Measurements from ENCODE around the gene ACADM.
"Not testable (repeated sequence)": the region's sequence is repeated elsewhere in the genome, so short reads cannot be mapped to it uniquely, and the experiment has no call there.

ACADM gene

GRCh38 chr1:75725266-75725665, 757 bp downstream of the ACADM start:
- ATAC-seq = no peak
- no peaks in the 10 kb centered on the region for H3K9me3 Mint-ChIP-seq
- H3K36me3 Mint-ChIP-seq = peaks cover 23% of the 10 kb centered on the region
- H3K4me3 Mint-ChIP-seq = peak overlapping the region; percentile 97
- H3K27ac Mint-ChIP-seq = peak overlapping the region; percentile 99
- H3K4me1 Mint-ChIP-seq = peaks cover 39% of the 10 kb centered on the region
- no peak for DNase-seq (ENCODE audit: low spot score in 2 of 2)

- no peaks in the 10 kb centered on the region for H3K9me3 Mint-ChIP-seq
- H3K4me1 Mint-ChIP-seq = peaks cover 39% of the 10 kb centered on the region
Measured at GRCh38 chr1:75725861-75726361, 1.4 kb downstream of the ACADM start.

DNA sequence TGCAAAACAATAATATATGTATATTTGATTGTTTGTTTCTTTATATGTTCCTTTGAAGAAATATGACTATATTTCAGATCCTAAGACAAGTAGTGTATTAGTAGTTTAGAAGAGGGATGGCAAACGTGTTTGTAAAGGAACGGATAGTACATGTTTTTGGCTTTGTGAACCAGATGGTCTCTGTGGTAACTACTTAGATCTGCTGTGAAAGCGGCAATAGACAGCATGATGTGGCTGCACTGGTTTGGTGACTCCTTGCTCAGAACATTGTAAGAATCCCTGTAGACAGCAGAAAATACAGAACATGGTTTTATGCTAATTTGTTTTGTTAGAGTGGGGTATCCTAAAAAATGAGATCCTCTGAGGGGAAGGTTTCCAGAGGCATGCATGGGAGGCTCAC, 3.1 kb downstream of the ACADM start:
- H3K27ac Mint-ChIP-seq = no peak overlapping the region
- DNase-seq (ENCODE audit: low spot score in 2 of 2) (no peak), ATAC-seq (no peak)
- peaks cover 39% of the 10 kb centered on the region for H3K4me1 Mint-ChIP-seq
- H3K9me3 Mint-ChIP-seq = no peaks in the 10 kb centered on the region
- peaks cover 46% of the 10 kb centered on the region for H3K36me3 Mint-ChIP-seq
- H3K4me3 Mint-ChIP-seq = no peak overlapping the region

More at GRCh38 chr1:75725861-75726361, 1.4 kb downstream of the ACADM start:
- DNase-seq (ENCODE audit: low spot score in 2 of 2) (no peak), ATAC-seq (no peak)
- Mint-ChIP-seq H3K36me3 (peaks cover 29% of the 10 kb centered on the region), H3K4me3 (peak overlapping the region; percentile 97), H3K27ac (no peak overlapping the region)

- no peak overlapping the region for H3K4me3 Mint-ChIP-seq
- no peak for DNase-seq (ENCODE audit: low spot score in 2 of 2)
- H3K4me1 Mint-ChIP-seq = peaks cover 27% of the 10 kb centered on the region
- H3K36me3 Mint-ChIP-seq = peaks cover 67% of the 10 kb centered on the region
- ATAC-seq = no peak
- H3K27ac Mint-ChIP-seq = no peak overlapping the region
- no peaks in the 10 kb centered on the region for H3K9me3 Mint-ChIP-seq
Measured at GRCh38 chr1:75730432-75730831, 5.9 kb downstream of the ACADM start.

DNA sequence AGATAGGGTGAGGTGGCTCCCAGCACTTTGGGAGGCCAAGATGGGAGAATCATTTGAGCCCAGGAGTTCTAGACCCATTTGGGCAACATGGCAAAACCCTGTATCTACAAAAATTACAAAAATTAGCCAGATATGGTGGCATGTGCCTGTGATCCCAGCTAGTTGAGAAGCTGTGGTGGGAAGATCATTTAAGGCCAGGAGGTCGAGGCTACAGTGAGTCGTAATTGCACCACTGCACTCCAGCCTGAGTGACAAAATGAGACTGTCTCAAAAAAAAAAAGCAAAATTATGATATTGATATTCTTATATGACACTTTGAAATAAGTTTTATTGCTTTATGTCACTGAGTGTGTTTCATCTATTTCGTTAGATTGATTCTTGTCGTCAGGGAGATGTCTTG, 7.4 kb downstream of the ACADM start:
- DNase-seq (ENCODE audit: low spot score in 2 of 2) (no peak), ATAC-seq (no peak)
- H3K27ac Mint-ChIP-seq = no peak overlapping the region
- H3K9me3 Mint-ChIP-seq = no peaks in the 10 kb centered on the region
- H3K4me3 Mint-ChIP-seq = no peak overlapping the region
- H3K4me1 Mint-ChIP-seq = peaks cover 12% of the 10 kb centered on the region
- H3K36me3 Mint-ChIP-seq = peaks cover 82% of the 10 kb centered on the region

GRCh38 chr1:75732703-75733102, 8.2 kb downstream of the ACADM start:
- peaks cover 7% of the 10 kb centered on the region for H3K4me1 Mint-ChIP-seq
- DNase-seq (ENCODE audit: low spot score in 2 of 2) (no peak), ATAC-seq (no peak)
- no peaks in the 10 kb centered on the region for H3K9me3 Mint-ChIP-seq
- H3K4me3 Mint-ChIP-seq = no peak overlapping the region
- peaks cover 90% of the 10 kb centered on the region for H3K36me3 Mint-ChIP-seq
- no peak overlapping the region for H3K27ac Mint-ChIP-seq

DNA sequence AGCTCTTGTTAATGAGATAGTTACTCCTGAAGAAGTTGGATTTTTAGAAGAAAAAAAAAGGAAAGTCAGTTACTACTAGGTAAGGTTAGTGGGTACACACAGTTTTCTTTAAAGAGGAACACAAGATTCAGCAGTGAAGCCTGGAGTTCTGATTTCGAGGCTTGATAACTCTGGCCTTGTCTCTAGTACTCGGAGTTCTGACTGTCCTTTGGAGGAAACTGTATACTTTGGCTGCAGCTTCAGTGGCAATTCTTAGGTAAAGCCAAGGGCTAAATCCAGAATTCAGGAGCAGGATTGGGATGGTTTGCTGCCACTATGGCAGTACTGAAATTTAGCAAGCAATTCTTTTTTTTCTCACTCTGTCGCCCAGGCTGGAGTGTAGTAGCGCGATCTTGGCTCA, 9.2 kb downstream of the ACADM start:
- Mint-ChIP-seq H3K9me3 (no peaks in the 10 kb centered on the region), H3K4me1 (peaks cover 2% of the 10 kb centered on the region), H3K4me3 (no peak overlapping the region), H3K27ac (no peak overlapping the region), H3K36me3 (peaks cover 88% of the 10 kb centered on the region)
- DNase-seq (ENCODE audit: low spot score in 2 of 2) (no peak), ATAC-seq (no peak)

- Mint-ChIP-seq H3K36me3 (peaks cover 93% of the 10 kb centered on the region), H3K27ac (no peak overlapping the region), H3K9me3 (no peaks in the 10 kb centered on the region), H3K4me1 (no peaks in the 10 kb centered on the region), H3K4me3 (no peak overlapping the region)
- DNase-seq (ENCODE audit: low spot score in 2 of 2) (no peak), ATAC-seq (no peak)
Measured at GRCh38 chr1:75736016-75736415, 11.5 kb downstream of the ACADM start.

DNA sequence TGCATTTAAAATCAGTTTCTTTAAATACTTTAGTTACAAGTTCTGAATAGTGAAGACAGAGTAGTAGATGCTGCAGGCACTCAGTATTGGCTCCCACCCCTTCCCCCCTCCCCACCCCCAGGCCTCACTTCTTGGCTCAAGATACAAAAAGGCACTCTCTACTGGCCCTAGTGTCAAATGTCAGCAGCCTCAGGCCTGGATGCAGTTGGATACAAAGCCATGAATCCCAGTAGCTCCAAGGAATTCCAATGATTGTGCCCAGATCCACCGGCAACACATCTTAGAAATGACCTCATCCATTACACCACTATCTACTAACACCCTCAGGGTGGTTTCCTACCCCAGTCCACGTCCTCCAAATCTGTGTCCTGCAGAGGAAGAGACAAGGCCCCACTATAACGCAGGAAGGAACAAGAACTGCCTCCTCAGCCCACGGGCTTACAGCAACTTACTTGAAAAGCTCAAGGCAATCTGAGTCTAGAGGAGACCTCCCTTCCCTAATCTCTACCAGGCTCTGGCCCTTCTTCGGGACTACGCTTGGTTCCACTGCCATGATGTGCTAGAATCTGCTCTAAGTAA, 17.6 kb downstream of the ACADM start:
- H3K36me3 Mint-ChIP-seq = peaks cover 87% of the 10 kb centered on the region
- ATAC-seq = no peak

GRCh38 chr1:75745276-75745675, 20.8 kb downstream of the ACADM start:
- DNase-seq (ENCODE audit: low spot score in 2 of 2) (no peak), ATAC-seq (no peak)
- Mint-ChIP-seq H3K4me3 (no peak overlapping the region), H3K27ac (peak overlapping the region; percentile 23), H3K4me1 (no peaks in the 10 kb centered on the region), H3K36me3 (peaks cover 80% of the 10 kb centered on the region), H3K9me3 (no peaks in the 10 kb centered on the region)

More for the DNA sequence above, 17.6 kb downstream of the ACADM start:
- Mint-ChIP-seq H3K4me1 (no peaks in the 10 kb centered on the region), H3K27ac (no peak overlapping the region), H3K4me3 (no peak overlapping the region), H3K9me3 (no peaks in the 10 kb centered on the region)
- DNase-seq (ENCODE audit: low spot score in 2 of 2) = no peak

- not testable (repeated sequence) for DNase-seq (ENCODE audit: low spot score in 2 of 2); H3K9me3 Mint-ChIP-seq; H3K4me1 Mint-ChIP-seq; H3K4me3 Mint-ChIP-seq; H3K27ac Mint-ChIP-seq; ATAC-seq
- peaks cover 57% of the 10 kb centered on the region for H3K36me3 Mint-ChIP-seq
Measured at GRCh38 chr1:75757210-75757609, 32.7 kb downstream of the ACADM start.

GRCh38 chr1:75758543-75758942, 34.0 kb downstream of the ACADM start:
- H3K9me3 Mint-ChIP-seq; H3K4me1 Mint-ChIP-seq; ATAC-seq; H3K27ac Mint-ChIP-seq; DNase-seq (ENCODE audit: low spot score in 2 of 2); H3K4me3 Mint-ChIP-seq: not testable (repeated sequence)
- peaks cover 48% of the 10 kb centered on the region for H3K36me3 Mint-ChIP-seq

- no peaks in the 10 kb centered on the region for H3K4me1 Mint-ChIP-seq
- DNase-seq (ENCODE audit: low spot score in 2 of 2) (no peak), ATAC-seq (no peak)
- H3K9me3 Mint-ChIP-seq = no peaks in the 10 kb centered on the region
- no peak overlapping the region for H3K27ac Mint-ChIP-seq
- H3K4me3 Mint-ChIP-seq = no peak overlapping the region
- peaks cover 18% of the 10 kb centered on the region for H3K36me3 Mint-ChIP-seq
Measured at GRCh38 chr1:75764057-75764655, 39.6 kb downstream of the ACADM start.

GRCh38 chr1:75765697-75766355, 41.3 kb downstream of the ACADM start:
- peaks cover 11% of the 10 kb centered on the region for H3K36me3 Mint-ChIP-seq
- peak overlapping the region; percentile 56 for H3K27ac Mint-ChIP-seq
- ATAC-seq (no peak), DNase-seq (ENCODE audit: low spot score in 2 of 2) (no peak)
- H3K9me3 Mint-ChIP-seq = no peaks in the 10 kb centered on the region
- no peaks in the 10 kb centered on the region for H3K4me1 Mint-ChIP-seq
- no peak overlapping the region for H3K4me3 Mint-ChIP-seq

- Mint-ChIP-seq H3K27ac (no peak overlapping the region), H3K9me3 (no peaks in the 10 kb centered on the region), H3K4me1 (no peaks in the 10 kb centered on the region), H3K36me3 (no peaks in the 10 kb centered on the region), H3K4me3 (no peak overlapping the region)
- ATAC-seq = no peak
- no peak for DNase-seq (ENCODE audit: low spot score in 2 of 2)
Measured at GRCh38 chr1:75768016-75768415, 43.5 kb downstream of the ACADM start.

GRCh38 chr1:75770761-75771160, 46.3 kb downstream of the ACADM start:
- Mint-ChIP-seq H3K36me3 (no peaks in the 10 kb centered on the region), H3K4me3 (no peak overlapping the region), H3K27ac (no peak overlapping the region), H3K9me3 (no peaks in the 10 kb centered on the region), H3K4me1 (no peaks in the 10 kb centered on the region)
- no peak for ATAC-seq
- DNase-seq (ENCODE audit: low spot score in 2 of 2) = no peak
